A673 (cell line): ENCODE data around the gene ATP8A2.

Source experiments
- EZH2 ChIP-seq: fragments of 200-600 bp; sonication (generic); IDR thresholded peaks from 2 replicates; pipeline ENCODE4 v1.6.1; 2017; ENCODE audit warnings: borderline replicate concordance, low read depth, mild to moderate bottlenecking, mixed read lengths, antibody characterized with exemption, low read length; ENCODE audit not compliant: poor library complexity, severe bottlenecking
- TF ChIP-seq, protein P1 (sequence below): fragments of 300-800, 200-600 bp; sonication (generic); conservative IDR thresholded peaks from 2 replicates; pipeline ENCODE4 v1.5.1; 2017; ENCODE audit warnings: low read depth, mild to moderate bottlenecking, antibody characterized with exemption, low read length, moderate library complexity, mixed read lengths

DNA sequence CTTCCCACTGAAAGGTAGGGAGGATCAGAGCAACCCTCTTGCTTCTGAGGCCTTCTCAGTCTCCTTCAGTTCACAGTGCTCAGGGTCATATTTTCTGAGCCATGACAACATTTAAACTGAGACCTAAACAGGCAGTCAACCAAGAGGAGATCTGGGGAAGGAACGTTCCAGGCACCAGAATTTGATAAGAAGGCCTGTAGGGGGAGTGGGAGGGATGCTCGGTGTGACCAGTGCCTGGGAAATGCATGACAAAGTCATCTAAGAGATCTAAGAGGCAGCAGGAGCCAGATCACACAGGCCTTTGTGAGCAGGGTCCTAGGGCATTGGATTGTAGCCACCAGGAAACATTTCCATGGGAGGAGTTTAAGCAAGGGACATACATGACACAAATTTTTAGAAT lies 608.5 kb downstream of the ATP8A2 start:
- TF ChIP-seq, protein P1, sequence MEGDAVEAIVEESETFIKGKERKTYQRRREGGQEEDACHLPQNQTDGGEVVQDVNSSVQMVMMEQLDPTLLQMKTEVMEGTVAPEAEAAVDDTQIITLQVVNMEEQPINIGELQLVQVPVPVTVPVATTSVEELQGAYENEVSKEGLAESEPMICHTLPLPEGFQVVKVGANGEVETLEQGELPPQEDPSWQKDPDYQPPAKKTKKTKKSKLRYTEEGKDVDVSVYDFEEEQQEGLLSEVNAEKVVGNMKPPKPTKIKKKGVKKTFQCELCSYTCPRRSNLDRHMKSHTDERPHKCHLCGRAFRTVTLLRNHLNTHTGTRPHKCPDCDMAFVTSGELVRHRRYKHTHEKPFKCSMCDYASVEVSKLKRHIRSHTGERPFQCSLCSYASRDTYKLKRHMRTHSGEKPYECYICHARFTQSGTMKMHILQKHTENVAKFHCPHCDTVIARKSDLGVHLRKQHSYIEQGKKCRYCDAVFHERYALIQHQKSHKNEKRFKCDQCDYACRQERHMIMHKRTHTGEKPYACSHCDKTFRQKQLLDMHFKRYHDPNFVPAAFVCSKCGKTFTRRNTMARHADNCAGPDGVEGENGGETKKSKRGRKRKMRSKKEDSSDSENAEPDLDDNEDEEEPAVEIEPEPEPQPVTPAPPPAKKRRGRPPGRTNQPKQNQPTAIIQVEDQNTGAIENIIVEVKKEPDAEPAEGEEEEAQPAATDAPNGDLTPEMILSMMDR = peak; percentile 58
- no peak for TF ChIP-seq EZH2
